Activated CD8-positive, alpha-beta T cell treated with anti-CD3 and anti-CD28 coated beads for 36 hours (primary cell): ENCODE measurements around the gene PTPRN2. TPM values are rescaled to one million over a fixed set of nuclear protein-coding genes. Genes with fewer than 3 reads are reported as not detected.

Experiments
- ATAC-seq: fragments of 200-7000 bp; cut with Tn5 transposase; one replicate; pipeline ENCODE4 v1.10.0; 2021; ENCODE audit warnings: mild to moderate bottlenecking, moderate library complexity
- CTCF ChIA-PET: fragments of 350-600 bp; sonication (Branson Sonifier 250); formaldehyde crosslinking; loops from one replicate; lab custom pipeline; 2021; ENCODE audit warnings: antibody characterized with exemption; lab: Charles Lee
- POLR2A ChIA-PET: fragments of 350-600 bp; sonication (Branson Sonifier 250); formaldehyde crosslinking; loops from one replicate; lab custom pipeline; 2021; ENCODE audit warnings: antibody characterized with exemption; lab: Charles Lee
- DNase-seq: peaks from one replicate; pipeline ENCODE4 v3.0.0-alpha.2; 2020
- H3K27ac Mint-ChIP-seq: one replicate; pipeline ENCODE4 v1.8.0; 2021; ENCODE audit warnings: mild to moderate bottlenecking, mixed read lengths
- H3K27me3 Mint-ChIP-seq: one replicate; pipeline ENCODE4 v1.8.0; 2021; ENCODE audit warnings: mixed read lengths
- H3K36me3 Mint-ChIP-seq: one replicate; pipeline ENCODE4 v1.8.0; 2021; ENCODE audit warnings: low read depth, mixed read lengths
- H3K4me1 Mint-ChIP-seq: one replicate; pipeline ENCODE4 v1.8.0; 2021; ENCODE audit warnings: low read depth, mixed read lengths
- H3K4me3 Mint-ChIP-seq: one replicate; pipeline ENCODE4 v1.8.0; 2021; ENCODE audit warnings: mild to moderate bottlenecking, moderate library complexity, mixed read lengths
- H3K9me3 Mint-ChIP-seq: one replicate; pipeline ENCODE4 v1.8.0; 2021; ENCODE audit warnings: mixed read lengths
- intact Hi-C: fragments of 100-400 bp; cut with micrococcal nuclease; formaldehyde crosslinking; loops from one replicate; pipeline ENCODE4 v1.10.0; 2022
- total RNA-seq, 2 experiments: library from RNA; stranded (reverse); gene quantifications; one replicate each; pipeline ENCODE4 v1.2.3, GENCODE V29; 2021
- TF ChIP-seq, protein P1 (sequence below): fragments of 200-600 bp; IDR thresholded peaks from one replicate; pipeline ENCODE4 v1.8.0; 2022; ENCODE audit warnings: antibody characterized with exemption, mild to moderate bottlenecking

Gene PTPRN2
- total RNA-seq, 2 experiments from 2014 or later = 0.49 to 0.65 TPM

DNA sequence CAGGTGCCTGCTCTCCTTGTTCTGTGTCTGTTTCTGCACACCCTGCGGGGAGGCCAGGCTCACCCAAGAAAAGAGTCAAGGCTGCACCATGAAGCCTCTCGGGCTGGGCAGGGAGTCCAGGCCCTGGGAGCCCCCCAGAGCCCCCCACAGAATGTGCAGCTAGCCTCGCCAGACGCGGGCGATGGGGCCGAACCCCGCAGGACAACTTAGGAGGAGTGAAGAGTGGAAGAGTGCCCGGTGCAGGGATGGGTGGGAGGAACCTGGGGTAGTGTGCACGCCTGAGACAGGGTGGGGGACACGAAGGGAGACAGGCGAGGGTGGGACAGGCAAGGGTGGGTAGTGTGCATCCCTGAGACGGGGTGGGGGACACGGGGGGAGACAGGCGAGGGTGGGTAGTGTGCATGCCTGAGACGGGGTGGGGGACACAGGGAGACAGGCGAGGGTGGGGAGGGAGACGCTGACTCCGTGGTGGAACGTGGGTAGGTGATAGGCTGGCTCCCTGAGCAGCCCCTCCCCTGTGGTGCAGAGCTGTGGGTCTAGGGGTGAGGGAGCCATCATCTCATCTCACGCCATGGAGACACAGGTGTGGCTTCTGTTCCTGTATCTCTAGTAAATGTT lies 635.5 kb downstream of the PTPRN2 start:
- Mint-ChIP-seq H3K36me3 (peaks cover 3% of the 10 kb centered on the region), H3K27ac (no peak overlapping the region), H3K4me1 (no peaks in the 10 kb centered on the region), H3K9me3 (peaks cover 5% of the 10 kb centered on the region), H3K4me3 (no peak overlapping the region), H3K27me3 (no peaks in the 10 kb centered on the region)
- POLR2A ChIA-PET = no interaction called here
- intact Hi-C loops = no loop called here
- CTCF ChIA-PET = no interaction called here
- ATAC-seq (no peak), DNase-seq (no peak)
- TF ChIP-seq, protein P1, sequence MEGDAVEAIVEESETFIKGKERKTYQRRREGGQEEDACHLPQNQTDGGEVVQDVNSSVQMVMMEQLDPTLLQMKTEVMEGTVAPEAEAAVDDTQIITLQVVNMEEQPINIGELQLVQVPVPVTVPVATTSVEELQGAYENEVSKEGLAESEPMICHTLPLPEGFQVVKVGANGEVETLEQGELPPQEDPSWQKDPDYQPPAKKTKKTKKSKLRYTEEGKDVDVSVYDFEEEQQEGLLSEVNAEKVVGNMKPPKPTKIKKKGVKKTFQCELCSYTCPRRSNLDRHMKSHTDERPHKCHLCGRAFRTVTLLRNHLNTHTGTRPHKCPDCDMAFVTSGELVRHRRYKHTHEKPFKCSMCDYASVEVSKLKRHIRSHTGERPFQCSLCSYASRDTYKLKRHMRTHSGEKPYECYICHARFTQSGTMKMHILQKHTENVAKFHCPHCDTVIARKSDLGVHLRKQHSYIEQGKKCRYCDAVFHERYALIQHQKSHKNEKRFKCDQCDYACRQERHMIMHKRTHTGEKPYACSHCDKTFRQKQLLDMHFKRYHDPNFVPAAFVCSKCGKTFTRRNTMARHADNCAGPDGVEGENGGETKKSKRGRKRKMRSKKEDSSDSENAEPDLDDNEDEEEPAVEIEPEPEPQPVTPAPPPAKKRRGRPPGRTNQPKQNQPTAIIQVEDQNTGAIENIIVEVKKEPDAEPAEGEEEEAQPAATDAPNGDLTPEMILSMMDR = no peak

- Mint-ChIP-seq H3K4me1 (no peaks in the 10 kb centered on the region), H3K9me3 (peaks cover 5% of the 10 kb centered on the region), H3K4me3 (no peak overlapping the region), H3K27me3 (no peaks in the 10 kb centered on the region), H3K27ac (no peak overlapping the region), H3K36me3 (peaks cover 3% of the 10 kb centered on the region)
- no peak for DNase-seq
- POLR2A ChIA-PET = no interaction called here
- intact Hi-C loops = no loop called here
- CTCF ChIA-PET = no interaction called here
- no peak for ATAC-seq
- TF ChIP-seq, protein P1 = no peak
Measured at GRCh38 chr7:157951300-157952049, 636.1 kb downstream of the PTPRN2 start.

DNA sequence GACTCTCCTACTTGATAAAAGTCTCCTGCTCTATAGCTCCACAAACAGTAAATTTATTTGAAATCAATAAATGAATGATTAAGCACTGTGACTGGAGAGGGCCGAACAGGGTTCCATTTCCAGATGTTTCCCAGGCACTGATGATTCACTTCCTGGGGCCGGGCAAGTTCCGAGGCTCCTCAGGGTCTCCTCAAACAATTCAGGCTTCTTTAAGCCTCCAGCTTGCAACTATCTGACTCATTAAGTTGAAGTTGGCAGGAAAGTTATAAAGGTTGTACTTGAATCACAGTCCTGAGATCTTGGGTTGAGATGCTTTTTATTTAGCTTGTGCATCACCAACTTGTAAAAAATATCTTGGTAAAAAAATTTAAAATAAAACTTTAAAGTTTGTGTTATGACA lies 637.9 kb downstream of the PTPRN2 start:
- CTCF ChIA-PET = no interaction called here
- TF ChIP-seq, protein P1 = no peak
- DNase-seq (no peak), ATAC-seq (no peak)
- Mint-ChIP-seq H3K27me3 (no peaks in the 10 kb centered on the region), H3K4me1 (no peaks in the 10 kb centered on the region), H3K9me3 (peaks cover 5% of the 10 kb centered on the region), H3K36me3 (peaks cover 3% of the 10 kb centered on the region), H3K4me3 (no peak overlapping the region), H3K27ac (no peak overlapping the region)
- POLR2A ChIA-PET = no interaction called here
- intact Hi-C loops = no loop called here

DNA sequence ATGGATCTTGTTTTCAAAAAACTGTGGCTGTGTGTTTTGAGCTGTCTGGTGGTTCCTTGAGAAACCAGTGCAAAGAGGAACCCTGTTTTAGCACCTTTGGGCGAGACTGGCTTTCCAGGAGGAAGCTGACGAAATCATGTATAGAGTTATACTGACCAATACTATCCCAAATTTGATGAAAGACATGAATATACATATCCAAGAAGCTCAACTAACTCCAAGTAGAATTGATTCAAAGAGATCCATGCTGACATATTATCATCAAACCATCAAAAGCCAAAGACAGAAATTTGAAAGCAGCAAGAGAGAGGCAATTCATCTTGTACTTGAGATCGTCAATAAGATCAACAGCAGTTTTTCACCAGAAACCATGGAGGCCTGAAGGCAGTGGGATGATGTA lies 640.1 kb downstream of the PTPRN2 start:
- Mint-ChIP-seq H3K9me3 (peaks cover 5% of the 10 kb centered on the region), H3K27me3 (no peaks in the 10 kb centered on the region), H3K4me3 (no peak overlapping the region), H3K27ac (no peak overlapping the region), H3K36me3 (peaks cover 3% of the 10 kb centered on the region), H3K4me1 (no peaks in the 10 kb centered on the region)
- ATAC-seq (no peak), DNase-seq (no peak)
- ChIA-PET POLR2A (no interaction called here), CTCF (no interaction called here)
- intact Hi-C loops = no loop called here
- TF ChIP-seq, protein P1 = no peak

DNA sequence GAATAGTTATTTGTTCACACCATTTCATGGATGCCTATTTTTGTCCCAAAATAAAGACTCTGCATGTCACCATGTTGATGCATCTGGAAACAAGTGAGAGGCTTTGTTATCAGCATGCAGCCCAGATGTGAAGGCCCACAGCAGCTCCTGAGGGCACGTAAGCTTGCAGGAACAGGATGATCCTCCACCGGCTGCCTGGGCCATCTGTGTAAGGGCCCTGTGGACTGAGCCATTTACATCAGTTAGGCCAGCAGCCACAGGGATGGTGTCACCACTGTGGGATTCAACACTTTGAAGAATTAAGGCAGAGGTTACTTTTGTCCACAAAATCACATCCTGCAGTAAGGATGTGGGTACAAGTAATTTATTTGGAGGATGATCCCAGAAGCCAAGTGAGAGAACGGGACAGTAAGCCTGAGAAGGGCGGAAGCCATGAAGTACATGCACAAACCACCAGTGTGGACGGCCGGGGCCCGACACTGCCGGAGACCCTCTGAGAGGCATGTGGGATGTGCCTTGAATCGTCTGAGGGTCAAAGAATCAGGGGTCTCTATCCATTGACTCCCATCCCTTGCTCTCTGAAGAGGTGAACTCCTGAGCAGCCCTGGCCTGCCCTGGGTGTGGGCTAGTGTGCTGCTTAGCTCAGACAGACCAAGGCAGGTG lies 641.1 kb downstream of the PTPRN2 start:
- peaks cover 3% of the 10 kb centered on the region for H3K36me3 Mint-ChIP-seq
- no peak overlapping the region for H3K4me3 Mint-ChIP-seq
- H3K9me3 Mint-ChIP-seq = peaks cover 5% of the 10 kb centered on the region
- H3K27ac Mint-ChIP-seq = no peak overlapping the region
- ChIA-PET POLR2A (interaction anchor here (1.0 kb wide), 1 partner anchor 94 kb away, joined by 3 read pairs; no protein-coding TSS in a partner anchor), CTCF (no interaction called here)
- TF ChIP-seq, protein P1 = no peak
- ATAC-seq = no peak
- no peak for DNase-seq
- H3K4me1 Mint-ChIP-seq = no peaks in the 10 kb centered on the region
- no peaks in the 10 kb centered on the region for H3K27me3 Mint-ChIP-seq
- intact Hi-C loops = no loop called here
